H1 (cell line): Measurements from ENCODE around the gene ZFAND4. TPM values are rescaled to one million over a fixed set of nuclear protein-coding genes. Genes with fewer than 3 reads are reported as not detected.

ENCODE experiments used
- CTCF ChIA-PET: fragments of 300-600 bp; sonication (Branson Sonifier 250); formaldehyde crosslinking; loops from one replicate; lab custom pipeline; 2021; ENCODE audit not compliant: partially characterized antibody; lab: Charles Lee
- POLR2A ChIA-PET: fragments of 300-600 bp; sonication (Branson Sonifier 250); formaldehyde crosslinking; loops from one replicate; lab custom pipeline; 2021; ENCODE audit warnings: inconsistent platforms; ENCODE audit not compliant: partially characterized antibody; lab: Charles Lee
- DNase-seq, 2 experiments: peaks; one replicate each; pipeline versions ENCODE4 v3.0.0 to v3.0.0-alpha.2; 2010 to 2022; ENCODE audit warnings: low spot score in 2 of 2, low read depth in 1 of 2, mixed read lengths in 1 of 2
- FAIRE-seq: peaks from 2 replicates; lab custom pipeline; 2011; peaks lifted over from hg19 to GRCh38; lab: Jason Lieb, UNC
- H2AFZ ChIP-seq: 2 replicates; pipeline ENCODE4 v1.8.1; 2012; ENCODE audit warnings: low read length, inconsistent platforms
- H2AK5ac ChIP-seq: 2 replicates; pipeline ENCODE4 v1.6.1; 2013; ENCODE audit warnings: low read depth, low read length
- H2BK120ac ChIP-seq: replicated peaks from 2 replicates; pipeline ENCODE3; 2013; ENCODE audit warnings: low read depth, low read length, inconsistent platforms
- H2BK12ac ChIP-seq: 2 replicates; pipeline ENCODE4 v1.6.1; 2013; ENCODE audit warnings: low read depth, low read length
- H2BK15ac ChIP-seq: 2 replicates; pipeline ENCODE4 v1.6.1; 2013; ENCODE audit warnings: low read length
- H2BK20ac ChIP-seq: 2 replicates; pipeline ENCODE4 v1.6.1; 2013; ENCODE audit warnings: low read length
- H2BK5ac ChIP-seq: 2 replicates; pipeline ENCODE4 v1.6.1; 2013; ENCODE audit warnings: low read depth, low read length
- H3K14ac ChIP-seq: 2 replicates; pipeline ENCODE4 v1.6.1; 2013; ENCODE audit warnings: inconsistent platforms; ENCODE audit not compliant: insufficient read length
- H3K18ac ChIP-seq: 2 replicates; pipeline ENCODE4 v1.6.1; 2013; ENCODE audit warnings: low read length; ENCODE audit errors: extremely low read depth
- H3K23ac ChIP-seq: 2 replicates; pipeline ENCODE4 v1.6.1; 2013; ENCODE audit warnings: inconsistent platforms; ENCODE audit not compliant: insufficient read length
- H3K23me2 ChIP-seq: 2 replicates; pipeline ENCODE4 v1.6.1; 2013; ENCODE audit warnings: low read depth, low read length
- H3K27ac ChIP-seq: 2 replicates; pipeline ENCODE4 v1.6.1; 2011; ENCODE audit warnings: low read depth, low read length, inconsistent platforms
- H3K27me3 ChIP-seq, 4 experiments: replicated peaks in 1 of 4; 1 replicate in 1 of 4; 2 replicates in 3 of 4; pipeline versions ENCODE4 v1.6.1 to v1.8.1; 2011 to 2013; ENCODE audit warnings: low read length in 3 of 4, mild to moderate bottlenecking in 3 of 4, inconsistent platforms in 2 of 4, mixed read lengths in 2 of 4, moderate library complexity in 1 of 4; ENCODE audit not compliant: control insufficient read depth in 3 of 4, insufficient read depth in 3 of 4; ENCODE audit errors: extremely low read depth in 1 of 4
- H3K36me3 ChIP-seq, 4 experiments: 2 replicates each; pipeline versions ENCODE4 v1.6.1 to v1.8.1; 2011 to 2013; ENCODE audit warnings: mild to moderate bottlenecking in 4 of 4, low read length in 3 of 4, moderate library complexity in 2 of 4, control low read depth in 1 of 4, inconsistent platforms in 1 of 4; ENCODE audit not compliant: insufficient read depth in 4 of 4, control insufficient read depth in 2 of 4
- H3K4ac ChIP-seq: replicated peaks from 2 replicates; pipeline ENCODE3; 2013; ENCODE audit warnings: low read length, low read depth, mixed read lengths, inconsistent platforms; ENCODE audit not compliant: insufficient read length
- H3K4me1 ChIP-seq, 4 experiments: replicated peaks in 1 of 4; 1 replicate in 1 of 4; 2 replicates in 3 of 4; pipeline versions ENCODE4 v1.6.1 to v1.8.1; 2011 to 2013; ENCODE audit warnings: low read length in 3 of 4, inconsistent platforms in 2 of 4, mixed read lengths in 1 of 4; ENCODE audit not compliant: insufficient read depth in 4 of 4, control insufficient read depth in 3 of 4
- H3K4me2 ChIP-seq, 2 experiments: 2 replicates each; pipeline versions ENCODE4 v1.6.1 to v1.8.1; 2011 to 2013; ENCODE audit warnings: low read depth in 2 of 2, low read length in 2 of 2, control low read depth in 1 of 2, inconsistent platforms in 1 of 2, mild to moderate bottlenecking in 1 of 2; ENCODE audit not compliant: insufficient read depth in 1 of 2
- H3K4me3 ChIP-seq, 4 experiments: fragments of 200-600, 300-600 bp in 1 of 4; sonication (generic), shearing (Covaris generic), sonication (Bioruptor Twin) in 1 of 4; 2 replicates each; pipeline versions ENCODE4 v1.5.1 to v1.8.1; 2011 to 2016; ENCODE audit warnings: low read length in 4 of 4, low read depth in 3 of 4, control low read depth in 2 of 4, inconsistent platforms in 2 of 4, mild to moderate bottlenecking in 2 of 4, mixed read lengths in 1 of 4, moderate library complexity in 1 of 4; ENCODE audit not compliant: insufficient read depth in 2 of 4; ENCODE audit errors: extremely low read depth in 1 of 4
- H3K56ac ChIP-seq: replicated peaks from 2 replicates; pipeline ENCODE3; 2013; ENCODE audit warnings: low read depth, mild to moderate bottlenecking, mixed read lengths, low read length, inconsistent platforms; ENCODE audit not compliant: insufficient read length
- H3K79me1 ChIP-seq: 2 replicates; pipeline ENCODE4 v1.6.1; 2013; ENCODE audit warnings: low read depth, low read length, control low read depth
- H3K79me2 ChIP-seq, 2 experiments: 2 replicates each; pipeline versions ENCODE4 v1.6.1 to v1.8.1; 2012 to 2013; ENCODE audit warnings: low read length in 2 of 2, mild to moderate bottlenecking in 2 of 2, inconsistent platforms in 1 of 2; ENCODE audit not compliant: insufficient read depth in 2 of 2, control insufficient read depth in 1 of 2
- H3K9ac ChIP-seq, 4 experiments: replicated peaks in 1 of 4; 1 replicate in 1 of 4; 2 replicates in 3 of 4; pipeline versions ENCODE4 v1.6.1 to v1.8.1; 2011 to 2013; ENCODE audit warnings: low read depth in 3 of 4, low read length in 3 of 4, control low read depth in 2 of 4, mild to moderate bottlenecking in 2 of 4, moderate library complexity in 2 of 4, inconsistent platforms in 1 of 4; ENCODE audit errors: extremely low read depth in 1 of 4
- H3K9me3 ChIP-seq, 2 experiments: 2 replicates each; pipeline versions ENCODE4 v1.6.1 to v1.8.1; 2012 to 2013; ENCODE audit warnings: mild to moderate bottlenecking in 2 of 2, moderate library complexity in 2 of 2, control low read depth in 1 of 2, inconsistent platforms in 1 of 2, low read depth in 1 of 2, low read length in 1 of 2, mixed read lengths in 1 of 2; ENCODE audit not compliant: insufficient read depth in 2 of 2
- H4K20me1 ChIP-seq, 2 experiments: replicated peaks in 1 of 2; 2 replicates each; pipeline versions ENCODE3 to v1.8.1; 2011 to 2013; ENCODE audit warnings: inconsistent platforms in 2 of 2, low read length in 2 of 2, mild to moderate bottlenecking in 1 of 2; ENCODE audit not compliant: insufficient read depth in 2 of 2, control insufficient read depth in 1 of 2
- H4K5ac ChIP-seq: 2 replicates; pipeline ENCODE4 v1.6.1; 2013; ENCODE audit warnings: low read length, low read depth, mixed read lengths, inconsistent platforms; ENCODE audit not compliant: insufficient read length
- H4K8ac ChIP-seq: 2 replicates; pipeline ENCODE4 v1.8.0; 2013; ENCODE audit warnings: mild to moderate bottlenecking, moderate library complexity, low read length, inconsistent platforms; ENCODE audit not compliant: insufficient read depth; ENCODE audit errors: extremely low read depth
- H4K91ac ChIP-seq: replicated peaks from 2 replicates; pipeline ENCODE3; 2013; ENCODE audit warnings: low read length, mixed read lengths, inconsistent platforms; ENCODE audit not compliant: insufficient read length
- BRCA1 ChIP-seq: IDR thresholded peaks from 2 replicates; pipeline ENCODE4 v1.6.1; 2012; ENCODE audit warnings: low read depth, low read length, improper control_type of control experiment
- EP300 ChIP-seq, 2 experiments: IDR thresholded peaks; 1 replicate in 1 of 2; 2 replicates in 1 of 2; pipeline ENCODE4 v1.6.1; 2011 to 2012; ENCODE audit warnings: low read depth in 2 of 2, low read length in 2 of 2, mild to moderate bottlenecking in 2 of 2, borderline replicate concordance in 1 of 2, inconsistent platforms in 1 of 2, moderate library complexity in 1 of 2
- GABPA ChIP-seq: IDR thresholded peaks from 2 replicates; pipeline ENCODE4 v1.6.1; 2011; ENCODE audit warnings: mild to moderate bottlenecking, low read length, moderate library complexity, borderline replicate concordance; ENCODE audit not compliant: insufficient read depth
- POU5F1 ChIP-seq: IDR thresholded peaks from 2 replicates; pipeline ENCODE4 v1.6.1; 2011; ENCODE audit warnings: low read depth, mild to moderate bottlenecking, low read length, moderate library complexity
- SIN3A ChIP-seq, 2 experiments: IDR thresholded peaks in 1 of 2; conservative IDR thresholded peaks in 1 of 2; 2 replicates each; pipeline ENCODE4 v1.6.1; 2011 to 2012; ENCODE audit warnings: low read length in 2 of 2, improper control_type of control experiment in 1 of 2, low read depth in 1 of 2, mild to moderate bottlenecking in 1 of 2
- SP4 ChIP-seq: IDR thresholded peaks from 2 replicates; pipeline ENCODE4 v1.6.1; 2012; ENCODE audit warnings: low read length, inconsistent platforms
- TEAD4 ChIP-seq: IDR thresholded peaks from 2 replicates; pipeline ENCODE4 v1.6.1; 2012; ENCODE audit warnings: low read depth, low read length, inconsistent platforms, mixed read lengths
- WGBS, 2 experiments: shearing (Covaris generic) in 1 of 2; methylation state at CpG; one replicate each; pipeline versions ENCODE4 v1.1.6 to v1.1.7; 2013 to 2015; ENCODE audit warnings: low lambda C conversion rate in 2 of 2, mixed read lengths in 2 of 2, inconsistent platforms in 1 of 2, low coverage in 1 of 2, missing lambda C conversion rate in 1 of 2; ENCODE audit not compliant: insufficient replicate concordance in 2 of 2, insufficient coverage in 1 of 2, insufficient read length in 1 of 2; ENCODE audit errors: extremely low coverage in 1 of 2, missing lambda C conversion rate in 1 of 2; 5-methylcytosine and 5-hydroxymethylcytosine counted together
- polyA plus RNA-seq, 7 experiments: library from polyadenylated mRNA; depleted of rRNA in 3 of 7; stranded (reverse) in 5 of 7; unstranded in 2 of 7; fragments of >200 nt in 5 of 7; fragments of 200-250 nt in 2 of 7; gene quantifications; 1 replicate in 5 of 7; 2 replicates in 1 of 7; 4 replicates in 1 of 7; pipeline versions ENCODE4 v1.2.1 to v1.2.3, GENCODE V29; 2011 to 2013; ENCODE audit warnings: missing spikeins in 2 of 7, mixed read lengths in 2 of 7
- total RNA-seq: library from RNA; stranded (reverse); fragmentation: NEBNext Ultra II Directional; extraction: Animal tissue kit (Norgen Biotek cat#: 25700); gene quantifications from 2 replicates; pipeline ENCODE4 v1.2.1, GENCODE V29; 2021
- TF ChIP-seq, protein P1 (sequence below): IDR thresholded peaks from 2 replicates; pipeline ENCODE4 v1.6.1; 2012; ENCODE audit warnings: inconsistent platforms
- TF ChIP-seq, protein P2 (sequence below): IDR thresholded peaks from 2 replicates; pipeline ENCODE4 v1.6.1; 2011; ENCODE audit warnings: low read length, improper control_type of control experiment
- TF ChIP-seq, protein P3 (sequence below): IDR thresholded peaks from 2 replicates; pipeline ENCODE4 v1.6.1; 2012; ENCODE audit warnings: inconsistent platforms

Gene ZFAND4
- total and polyA plus RNA-seq, 2 of the 8 experiments (the other 6 are each of a cell fraction or from before 2014, with no cell fraction given), result 2.8 to 17.8 TPM

DNA sequence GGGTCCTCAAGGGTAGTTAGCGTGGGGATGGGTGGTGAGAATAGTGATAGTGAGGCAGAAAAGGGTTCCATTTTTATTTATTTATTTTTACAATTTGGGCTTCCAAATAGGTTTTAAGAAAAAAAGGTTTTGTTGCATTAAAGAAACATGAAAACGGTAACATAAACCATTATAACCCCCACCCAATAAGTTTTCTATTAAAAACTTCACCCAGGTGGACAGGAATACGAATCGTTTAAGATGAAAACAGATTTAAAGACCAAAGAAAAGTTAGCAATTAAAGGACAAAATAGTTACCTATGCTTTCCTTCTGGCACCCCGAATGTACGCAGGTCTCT, 78.7 kb downstream of the ZFAND4 start:
- Histone ChIP-seq H3K56ac (no peak overlapping the region), H4K5ac (no peak overlapping the region), H3K9me3 (no peaks in the 10 kb centered on the region), H2BK20ac (no peak overlapping the region), H3K4me3 (peak overlapping the region; percentile 52 to 99 (median 82)), H3K14ac (no peak overlapping the region), H3K27me3 (peaks cover 0 to 2% (median 0%) of the 10 kb centered on the region in 4 experiments; a peak in 1 of 7 replicates), H4K8ac (no peak overlapping the region), H3K36me3 (no peaks in the 10 kb centered on the region), H2BK12ac (no peak overlapping the region), H2BK15ac (no peak overlapping the region), H3K18ac (0 out of 2 replicates have a peak overlapping the region, but pooled peaks have one; percentile 4), H3K23ac (no peak overlapping the region), H3K4me1 (no peaks in the 10 kb centered on the region; a peak in 1 of 7 replicates), H3K27ac (no peak overlapping the region), H3K4ac (no peak overlapping the region), H2AK5ac (no peak overlapping the region), H3K79me2 (peaks cover 0 to 17% of the 10 kb centered on the region in 2 experiments; a peak in 2 of 4 replicates), H3K23me2 (peaks cover 2% of the 10 kb centered on the region; the same call in 1 of the 2 replicates), H3K4me2 (peak overlapping the region; percentile 82 to 94), H2BK5ac (no peak overlapping the region), H3K9ac (peak overlapping the region; percentile 54 to 86 (median 77)), H4K20me1 (no peaks in the 10 kb centered on the region), H2BK120ac (no peak overlapping the region), H4K91ac (no peak overlapping the region), H2AFZ (peak overlapping the region; percentile 89), H3K79me1 (no peaks in the 10 kb centered on the region)
- TF ChIP-seq, protein P1, sequence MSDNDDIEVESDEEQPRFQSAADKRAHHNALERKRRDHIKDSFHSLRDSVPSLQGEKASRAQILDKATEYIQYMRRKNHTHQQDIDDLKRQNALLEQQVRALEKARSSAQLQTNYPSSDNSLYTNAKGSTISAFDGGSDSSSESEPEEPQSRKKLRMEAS, result no peak
- TF ChIP-seq BRCA1 (no peak), SP4 (no peak), POU5F1 (no peak), GABPA (no peak), SIN3A (conservative IDR thresholded peaks at IDR 0.05 in 1 of 2, IDR thresholded peaks at IDR 0.05 in 1 of 2; ENCODE audit: low read depth in 1 of 2, low read length in 2 of 2) (no peak), EP300 (IDR thresholded peaks at IDR 0.05; ENCODE audit: borderline replicate concordance in 1 of 2, low read depth in 2 of 2, low read length in 2 of 2) (no peak), TEAD4 (no peak)
- TF ChIP-seq, protein P2, sequence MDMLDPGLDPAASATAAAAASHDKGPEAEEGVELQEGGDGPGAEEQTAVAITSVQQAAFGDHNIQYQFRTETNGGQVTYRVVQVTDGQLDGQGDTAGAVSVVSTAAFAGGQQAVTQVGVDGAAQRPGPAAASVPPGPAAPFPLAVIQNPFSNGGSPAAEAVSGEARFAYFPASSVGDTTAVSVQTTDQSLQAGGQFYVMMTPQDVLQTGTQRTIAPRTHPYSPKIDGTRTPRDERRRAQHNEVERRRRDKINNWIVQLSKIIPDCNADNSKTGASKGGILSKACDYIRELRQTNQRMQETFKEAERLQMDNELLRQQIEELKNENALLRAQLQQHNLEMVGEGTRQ, result no peak
- TF ChIP-seq, protein P3, sequence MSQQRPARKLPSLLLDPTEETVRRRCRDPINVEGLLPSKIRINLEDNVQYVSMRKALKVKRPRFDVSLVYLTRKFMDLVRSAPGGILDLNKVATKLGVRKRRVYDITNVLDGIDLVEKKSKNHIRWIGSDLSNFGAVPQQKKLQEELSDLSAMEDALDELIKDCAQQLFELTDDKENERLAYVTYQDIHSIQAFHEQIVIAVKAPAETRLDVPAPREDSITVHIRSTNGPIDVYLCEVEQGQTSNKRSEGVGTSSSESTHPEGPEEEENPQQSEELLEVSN, result no peak
- CTCF ChIA-PET, result no interaction called here
- DNase-seq (no peak), FAIRE-seq (no peak)
- WGBS, 2 experiments, result 25% methylated on average over 6 of the region's 6 CpGs; no CpG with 5 or more reads in 1 of the 2 experiments
- POLR2A ChIA-PET, result interaction anchor here (0.6 to 1.6 kb wide), 6 partner anchors 13 to 1819 kb away, joined by 3 to 4 read pairs (median 3); partner anchors contain the start of gene ZFAND4
